RPMI8226 (cell line): ENCODE results near the gene SLC22A16.

Source experiments
- DNase-seq: peaks from one replicate; pipeline ENCODE4 v3.0.0-alpha.2; 2015

Gene SLC22A16

GRCh38 chr6:110447761-110448160 lies 28.7 kb downstream of the SLC22A16 start:
- no peak for DNase-seq

GRCh38 chr6:110446405-110446804 lies 30.0 kb downstream of the SLC22A16 start:
- no peak for DNase-seq

GRCh38 chr6:110440026-110440425 lies 36.4 kb downstream of the SLC22A16 start:
- no peak for DNase-seq

GRCh38 chr6:110439356-110439755 lies 37.1 kb downstream of the SLC22A16 start:
- DNase-seq: no peak

- no peak for DNase-seq
Measured at GRCh38 chr6:110434961-110435602, 41.3 kb downstream of the SLC22A16 start.

GRCh38 chr6:110432285-110432900 lies 44.0 kb downstream of the SLC22A16 start:
- DNase-seq: no peak

GRCh38 chr6:110430741-110431140 lies 45.7 kb downstream of the SLC22A16 start:
- no peak for DNase-seq

- peak; percentile 11 for DNase-seq
Measured at GRCh38 chr6:110430236-110430635, 46.2 kb downstream of the SLC22A16 start.

- no peak for DNase-seq
Measured at GRCh38 chr6:110428153-110428552, 48.3 kb downstream of the SLC22A16 start.

- no peak for DNase-seq
Measured at GRCh38 chr6:110425816-110426215, 50.6 kb downstream of the SLC22A16 start.

GRCh38 chr6:110422444-110422822 lies 54.0 kb downstream of the SLC22A16 start:
- DNase-seq: no peak

- DNase-seq: no peak
Measured at GRCh38 chr6:110421749-110422443, 54.5 kb downstream of the SLC22A16 start.

GRCh38 chr6:110419028-110419739 lies 57.2 kb downstream of the SLC22A16 start:
- DNase-seq: peak; percentile 18

GRCh38 chr6:110418594-110418993 lies 57.8 kb downstream of the SLC22A16 start:
- no peak for DNase-seq

GRCh38 chr6:110415086-110415916 lies 61.1 kb downstream of the SLC22A16 start, which contains the start of gene DDO:
Gene DDO (minus strand): TSS chr6:110415575. CDS start chr6:110413462, 2,113 bp downstream.
- peak; percentile 47 for DNase-seq

GRCh38 chr6:110414669-110415068 lies 61.7 kb downstream of the SLC22A16 start:
- DNase-seq: no peak

GRCh38 chr6:110412360-110412759 lies 64.1 kb downstream of the SLC22A16 start:
- DNase-seq: no peak

GRCh38 chr6:110410511-110410910 lies 65.9 kb downstream of the SLC22A16 start:
- DNase-seq: no peak

- DNase-seq: no peak
Measured at GRCh38 chr6:110409794-110410193, 66.6 kb downstream of the SLC22A16 start.

GRCh38 chr6:110408901-110409300 lies 67.5 kb downstream of the SLC22A16 start:
- DNase-seq: peak; percentile 8

- no peak for DNase-seq
Measured at GRCh38 chr6:110404607-110405006, 71.8 kb downstream of the SLC22A16 start.

GRCh38 chr6:110401585-110402176 lies 74.7 kb downstream of the SLC22A16 start:
- no peak for DNase-seq
